ENCODE results near the gene ARID3C.

- TF ChIP-seq POLR2A (IDR thresholded peaks at IDR 0.05; ENCODE audit: control extremely low read depth in 1 of 2, low read depth in 2 of 2, low read length in 2 of 2), result no peak
- no peak for TF ChIP-seq CBX5 (IDR thresholded peaks at IDR 0.05; ENCODE audit: low read depth, low read length)
- TF ChIP-seq CTCF (IDR thresholded peaks at IDR 0.05; ENCODE audit: control extremely low read depth in 1 of 3, insufficient read depth in 1 of 3, low read depth in 1 of 3, low read length in 3 of 3), result no peak
- no peak for TF ChIP-seq POLR2AphosphoS5 (IDR thresholded peaks at IDR 0.05; ENCODE audit: low read depth, low read length)
- no peak for TF ChIP-seq RAD21 (IDR thresholded peaks at IDR 0.05 in 1 of 2, conservative IDR thresholded peaks at IDR 0.05 in 1 of 2; ENCODE audit: low read depth in 2 of 2, low read length in 2 of 2)
- TF ChIP-seq EZH2 (IDR thresholded peaks at IDR 0.05; ENCODE audit: low read depth, low read length, severe bottlenecking), result no peak
- TF ChIP-seq, protein P1, sequence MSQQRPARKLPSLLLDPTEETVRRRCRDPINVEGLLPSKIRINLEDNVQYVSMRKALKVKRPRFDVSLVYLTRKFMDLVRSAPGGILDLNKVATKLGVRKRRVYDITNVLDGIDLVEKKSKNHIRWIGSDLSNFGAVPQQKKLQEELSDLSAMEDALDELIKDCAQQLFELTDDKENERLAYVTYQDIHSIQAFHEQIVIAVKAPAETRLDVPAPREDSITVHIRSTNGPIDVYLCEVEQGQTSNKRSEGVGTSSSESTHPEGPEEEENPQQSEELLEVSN (IDR thresholded peaks at IDR 0.05), result 0 out of 2 replicates have a peak, but pooled peaks have one; percentile 4
Measured at GRCh38 chr9:34591917-34592866, 36.7 kb downstream of the ARID3C start.
